NCI-H510A (cell line): ENCODE measurements around the gene SEMA4A.
"Not testable (repeated sequence)": the region's sequence is repeated elsewhere in the genome, so short reads cannot be mapped to it uniquely, and the experiment has no call there.

Source experiments
- DNase-seq: peaks from one replicate; lab custom pipeline; 2025; lab: John Stamatoyannopoulos, UW

Gene SEMA4A

GRCh38 chr1:156194300-156194652 is 40.9 kb downstream of the SEMA4A start:
- no peak for DNase-seq

DNA sequence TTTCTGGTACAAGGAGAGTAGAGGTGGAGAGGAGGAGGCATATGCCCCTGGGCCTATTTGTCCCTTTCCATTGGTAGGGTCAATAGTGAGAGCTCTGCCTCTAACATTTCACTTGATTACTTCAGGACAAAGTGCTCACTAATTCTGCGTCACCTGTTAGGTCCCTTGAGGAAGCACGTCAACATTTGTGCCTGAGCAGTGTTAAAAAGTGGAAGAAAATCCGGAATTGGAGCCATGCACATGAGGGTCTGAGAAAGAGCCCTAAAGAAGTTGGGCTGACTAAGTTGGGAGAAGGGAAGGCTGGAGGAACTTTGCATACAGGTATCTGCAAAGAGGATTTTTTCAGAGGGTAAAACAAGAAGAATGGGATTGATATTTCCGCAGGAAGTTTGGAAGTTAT is 42.5 kb downstream of the SEMA4A start:
- DNase-seq, result no peak

GRCh38 chr1:156196445-156196844 is 43.1 kb downstream of the SEMA4A start:
- DNase-seq, result no peak

DNA sequence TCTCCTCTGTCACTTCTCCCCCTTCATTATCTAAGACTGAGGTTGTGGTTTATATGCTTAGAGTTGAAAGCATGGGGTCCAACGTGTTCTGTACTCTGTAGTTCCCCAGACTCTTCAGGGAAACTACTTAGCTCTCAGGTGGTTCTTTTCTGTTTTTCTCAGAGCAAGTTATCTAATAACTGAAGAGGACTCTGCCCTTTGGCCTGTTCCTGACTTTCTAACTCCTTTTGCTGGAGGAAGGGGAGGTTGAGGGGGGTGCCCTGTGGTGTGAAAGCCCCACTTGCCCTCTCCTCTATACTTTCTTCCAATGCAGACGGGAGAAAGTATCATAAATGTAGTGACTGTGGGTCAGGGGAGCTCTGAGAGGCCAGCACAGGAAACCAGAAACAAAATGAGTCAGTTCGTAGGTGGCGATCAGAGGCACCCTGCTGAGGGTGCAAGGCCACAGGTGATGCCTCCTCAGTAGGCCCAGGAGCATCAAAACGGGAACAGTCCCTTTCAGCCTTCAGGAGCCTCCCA is 45.5 kb downstream of the SEMA4A start:
- no peak for DNase-seq

DNA sequence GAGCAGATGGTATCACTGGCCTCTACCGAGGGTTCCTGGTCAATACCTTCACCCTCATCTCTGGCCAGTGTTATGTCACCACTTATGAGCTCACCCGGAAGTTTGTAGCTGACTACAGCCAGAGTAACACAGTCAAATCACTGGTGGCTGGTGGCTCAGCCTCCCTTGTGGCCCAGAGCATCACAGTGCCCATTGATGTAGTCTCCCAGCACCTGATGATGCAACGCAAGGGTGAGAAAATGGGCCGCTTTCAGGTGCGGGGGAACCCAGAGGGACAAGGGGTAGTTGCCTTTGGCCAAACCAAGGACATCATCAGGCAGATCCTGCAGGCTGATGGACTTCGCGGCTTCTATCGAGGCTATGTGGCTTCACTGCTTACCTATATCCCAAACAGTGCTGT is 46.7 kb downstream of the SEMA4A start:
- no peak for DNase-seq

DNA sequence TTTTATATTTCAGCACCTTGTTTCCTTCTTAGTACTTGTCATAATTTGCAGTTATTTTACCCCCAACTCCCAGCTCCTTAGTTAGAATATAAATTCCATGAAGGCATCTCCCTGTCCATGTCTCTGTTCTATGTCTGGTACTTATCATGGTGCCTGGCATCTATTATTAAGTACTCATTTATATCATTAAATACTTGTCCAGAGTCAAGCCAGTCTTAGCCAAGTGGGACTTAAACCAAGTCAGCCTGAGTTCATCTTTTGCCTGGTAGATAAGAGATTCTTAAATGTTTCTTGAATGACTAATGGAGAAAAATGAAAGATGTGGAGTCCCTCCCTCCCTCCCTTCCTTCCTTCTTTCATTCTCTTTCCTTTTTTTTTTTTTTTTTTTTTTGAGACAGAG is 49.9 kb downstream of the SEMA4A start:
- no peak for DNase-seq

DNA sequence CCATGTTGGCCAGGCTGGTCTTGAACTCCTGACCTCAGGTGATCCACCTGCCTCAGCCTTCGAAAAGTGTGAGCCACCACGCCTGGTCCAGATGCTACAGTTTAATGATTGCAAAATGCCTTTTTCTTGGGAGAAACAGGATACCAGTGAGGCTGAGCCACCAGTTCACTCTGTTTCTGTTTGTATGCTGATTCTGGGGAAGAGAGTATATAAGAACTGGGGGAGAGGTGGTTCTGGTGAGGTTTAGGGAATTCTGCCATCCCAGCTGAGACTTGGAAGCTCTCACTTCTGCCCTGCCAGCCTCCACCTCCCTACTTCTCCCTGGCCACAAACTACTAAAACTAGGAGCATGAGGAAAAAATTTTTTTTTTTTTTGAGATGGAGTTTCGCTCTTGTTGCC is 51.3 kb downstream of the SEMA4A start:
- DNase-seq, result no peak

GRCh38 chr1:156211243-156211642 is 57.9 kb downstream of the SEMA4A start:
- no peak for DNase-seq

- DNase-seq, result no peak
These were observed 58.7 kb downstream of the SEMA4A start for GRCh38 chr1:156212130-156212529.

GRCh38 chr1:156212833-156213643 is 59.7 kb downstream of the SEMA4A start, which contains the start of gene PMF1:
TSS of gene PMF1 (plus strand) at chr1:156213007. CDS start at chr1:156213016, 9 bp downstream.
- DNase-seq, result peak; percentile 97

DNA sequence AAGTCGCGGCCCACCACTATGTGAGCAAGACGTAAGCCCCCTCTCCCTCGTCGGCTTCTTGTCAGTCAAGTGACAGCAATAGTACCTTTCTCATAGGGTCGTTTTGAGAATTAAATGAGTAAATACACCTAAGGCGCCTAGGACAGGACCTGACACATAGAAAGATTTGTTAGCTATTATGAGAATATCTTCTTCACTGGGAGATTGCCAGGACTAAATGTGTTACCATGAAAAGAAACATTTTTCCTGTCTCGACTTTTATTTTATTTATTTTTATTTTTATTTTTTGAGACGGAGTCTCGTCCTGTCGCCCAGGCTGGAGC is 60.2 kb downstream of the SEMA4A start:
- no peak for DNase-seq

- DNase-seq, result no peak
These were observed 60.8 kb downstream of the SEMA4A start for GRCh38 chr1:156214024-156214748.

DNA sequence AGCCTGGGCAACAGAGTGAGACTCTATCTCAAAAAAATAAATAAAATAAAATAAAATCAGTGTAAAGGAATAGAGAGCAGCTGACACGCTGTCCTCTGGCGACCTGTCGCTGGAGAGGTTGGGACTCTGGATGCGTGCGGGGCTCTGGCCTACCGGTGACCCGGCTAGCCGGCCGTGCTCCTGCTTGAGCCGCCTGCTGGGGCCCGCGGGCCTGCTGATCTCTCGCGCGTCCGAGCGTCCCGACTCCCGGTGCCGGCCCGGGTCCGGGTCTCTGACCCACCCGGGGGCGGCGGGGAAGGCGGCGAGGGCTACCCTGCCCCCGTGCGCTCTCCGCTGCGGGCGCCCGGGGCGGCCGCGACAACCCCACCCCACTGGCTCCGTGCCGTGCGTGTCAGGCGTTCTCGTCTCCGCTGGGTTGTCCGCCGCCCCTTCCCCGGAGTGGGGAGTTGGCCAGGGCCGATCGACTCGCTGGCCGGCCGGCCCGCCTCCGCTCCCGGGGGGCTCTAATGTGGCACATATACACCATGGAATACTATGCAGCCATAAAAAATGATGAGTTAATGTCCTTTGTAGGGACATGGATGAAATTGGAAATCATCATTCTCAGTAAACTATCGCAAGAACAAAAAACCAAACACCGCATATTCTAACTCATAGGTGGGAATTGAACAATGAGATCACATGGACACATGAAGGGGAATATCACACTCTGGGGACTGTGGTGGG is 63.1 kb downstream of the SEMA4A start:
- not testable (repeated sequence) for DNase-seq

GRCh38 chr1:156217871-156218270 is 64.5 kb downstream of the SEMA4A start:
- DNase-seq, result no peak

DNA sequence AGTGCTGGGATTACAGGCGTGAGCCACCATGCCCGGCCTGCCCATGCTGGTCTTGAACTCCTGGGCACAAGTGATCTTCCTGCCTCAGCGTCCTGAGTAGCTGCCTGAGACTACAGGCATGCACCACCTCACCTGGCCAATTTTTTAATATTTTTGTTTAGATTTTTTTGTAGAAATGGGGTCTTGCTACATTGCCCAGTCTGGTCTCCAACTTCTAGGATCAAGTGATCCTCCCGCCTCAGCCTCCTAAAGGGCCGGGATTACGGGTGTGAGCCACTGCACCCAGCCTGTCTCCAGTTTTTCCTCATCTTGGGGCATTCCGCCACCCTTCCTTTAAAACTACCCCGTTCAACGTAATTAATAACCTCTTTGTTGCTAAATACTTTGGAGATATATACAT is 66.8 kb downstream of the SEMA4A start:
- no peak for DNase-seq

GRCh38 chr1:156221986-156222692 is 68.8 kb downstream of the SEMA4A start:
- no peak for DNase-seq

GRCh38 chr1:156225677-156226014 is 72.3 kb downstream of the SEMA4A start:
- no peak for DNase-seq

DNA sequence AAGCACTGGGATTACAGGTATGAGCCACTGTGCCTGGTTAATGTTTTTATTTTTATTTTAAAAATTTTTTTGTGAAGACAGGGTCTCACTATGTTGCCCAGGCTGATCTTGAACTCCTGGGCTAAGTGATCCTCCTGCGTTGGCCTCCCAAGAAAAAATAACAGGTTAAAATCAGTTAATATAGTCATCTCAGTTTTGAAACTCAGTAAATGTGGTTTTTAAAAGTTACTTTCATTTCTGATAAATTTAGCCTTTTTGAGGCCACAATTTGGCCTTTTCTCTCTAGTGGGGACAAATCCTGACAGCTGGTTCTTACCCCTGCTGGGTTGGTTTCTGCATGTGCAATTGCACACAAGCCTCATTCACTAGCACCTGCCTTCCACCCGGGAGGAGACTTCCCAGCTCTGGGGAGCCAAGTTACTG is 72.7 kb downstream of the SEMA4A start:
- no peak for DNase-seq

DNA sequence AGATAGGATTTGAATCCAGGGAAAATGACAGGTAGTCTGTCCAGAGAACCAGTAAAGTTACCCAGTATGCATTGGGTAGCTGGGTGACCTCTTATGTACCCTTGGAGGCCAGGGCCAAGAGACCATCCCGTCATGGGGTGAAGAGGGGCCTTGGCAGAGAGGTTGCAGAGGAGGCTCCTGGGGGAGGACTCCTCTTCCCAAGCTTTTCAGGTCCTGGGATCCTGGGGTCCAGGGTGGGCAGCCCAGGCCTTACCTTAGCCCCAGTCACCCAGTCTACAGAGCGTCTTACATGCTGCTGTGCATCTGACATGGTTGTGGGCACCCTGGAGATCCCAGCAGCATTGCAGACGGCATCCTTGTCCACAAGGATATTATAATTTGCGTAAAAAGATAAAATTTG is 73.4 kb downstream of the SEMA4A start:
- DNase-seq, result no peak
